ENCODE data around the gene ATP6V0A1.

DNA sequence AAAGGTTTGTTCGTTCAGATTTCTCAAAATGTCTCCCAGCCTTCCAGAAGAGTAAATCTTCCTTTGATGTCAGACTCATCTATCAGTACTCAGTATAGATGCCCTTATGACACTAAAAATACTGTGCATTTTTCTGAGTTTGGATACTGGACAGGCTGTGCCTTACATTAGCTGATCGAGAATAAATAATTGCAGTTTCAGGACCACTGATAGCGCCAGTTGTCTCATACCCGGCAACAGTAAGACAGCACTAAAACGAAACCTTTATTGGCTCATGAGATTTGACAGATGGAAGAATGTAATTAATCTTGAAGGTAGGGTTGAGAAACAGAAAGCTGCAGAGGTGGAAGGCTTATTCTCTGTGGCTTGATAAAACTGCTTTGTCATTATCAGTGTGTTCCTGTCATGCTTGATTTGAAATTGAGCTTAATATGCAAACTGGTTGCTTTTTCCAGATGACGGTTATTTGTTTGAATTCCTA lies 1.2 kb downstream of the ATP6V0A1 start:
- TF ChIP-seq, protein P1, sequence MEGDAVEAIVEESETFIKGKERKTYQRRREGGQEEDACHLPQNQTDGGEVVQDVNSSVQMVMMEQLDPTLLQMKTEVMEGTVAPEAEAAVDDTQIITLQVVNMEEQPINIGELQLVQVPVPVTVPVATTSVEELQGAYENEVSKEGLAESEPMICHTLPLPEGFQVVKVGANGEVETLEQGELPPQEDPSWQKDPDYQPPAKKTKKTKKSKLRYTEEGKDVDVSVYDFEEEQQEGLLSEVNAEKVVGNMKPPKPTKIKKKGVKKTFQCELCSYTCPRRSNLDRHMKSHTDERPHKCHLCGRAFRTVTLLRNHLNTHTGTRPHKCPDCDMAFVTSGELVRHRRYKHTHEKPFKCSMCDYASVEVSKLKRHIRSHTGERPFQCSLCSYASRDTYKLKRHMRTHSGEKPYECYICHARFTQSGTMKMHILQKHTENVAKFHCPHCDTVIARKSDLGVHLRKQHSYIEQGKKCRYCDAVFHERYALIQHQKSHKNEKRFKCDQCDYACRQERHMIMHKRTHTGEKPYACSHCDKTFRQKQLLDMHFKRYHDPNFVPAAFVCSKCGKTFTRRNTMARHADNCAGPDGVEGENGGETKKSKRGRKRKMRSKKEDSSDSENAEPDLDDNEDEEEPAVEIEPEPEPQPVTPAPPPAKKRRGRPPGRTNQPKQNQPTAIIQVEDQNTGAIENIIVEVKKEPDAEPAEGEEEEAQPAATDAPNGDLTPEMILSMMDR (conservative IDR thresholded peaks at IDR 0.05; ENCODE audit: low read depth, low read length) = no peak
- TF ChIP-seq CEBPB (IDR thresholded peaks at IDR 0.05; ENCODE audit: low read depth, low read length) = no peak
- no peak for TF ChIP-seq POLR2A (IDR thresholded peaks at IDR 0.05; ENCODE audit: low read depth, low read length)
- TF ChIP-seq CHD1 (IDR thresholded peaks at IDR 0.05; ENCODE audit: low read depth, low read length) = no peak
- TF ChIP-seq RFX5 (IDR thresholded peaks at IDR 0.05; ENCODE audit: low read depth, low read length) = peak; percentile 83
- TF ChIP-seq SMC3 (IDR thresholded peaks at IDR 0.05; ENCODE audit: low read depth, low read length) = no peak
- peak; percentile 45; the same call in 1 of the 2 replicates for TF ChIP-seq NFE2L2 (IDR thresholded peaks at IDR 0.05; ENCODE audit: low read depth, low read length)
- TF ChIP-seq USF2 (IDR thresholded peaks at IDR 0.05; ENCODE audit: low read depth, low read length) = no peak

Data from IMR-90 (cell line).